IMR-90 (cell line): ENCODE results near the gene SVOPL.

Experiments used
- BHLHE40 ChIP-seq: fragments of 150-350 bp; IDR thresholded peaks from 2 replicates; pipeline ENCODE4 v1.6.1; 2016; ENCODE audit warnings: mild to moderate bottlenecking, low read depth, low read length
- CEBPB ChIP-seq: IDR thresholded peaks from 2 replicates; pipeline ENCODE4 v1.6.1; 2012; ENCODE audit warnings: low read depth, low read length, improper control_type of control experiment
- CHD1 ChIP-seq: IDR thresholded peaks from 2 replicates; pipeline ENCODE4 v1.6.1; 2012; ENCODE audit warnings: low read depth, low read length, improper control_type of control experiment
- MAFK ChIP-seq: IDR thresholded peaks from 2 replicates; pipeline ENCODE4 v1.6.1; 2012; ENCODE audit warnings: low read depth, low read length, improper control_type of control experiment
- MXI1 ChIP-seq: IDR thresholded peaks from 2 replicates; pipeline ENCODE4 v1.6.1; 2012; ENCODE audit warnings: low read depth, mild to moderate bottlenecking, low read length, moderate library complexity, borderline replicate concordance
- POLR2A ChIP-seq: IDR thresholded peaks from 2 replicates; pipeline ENCODE4 v1.6.1; 2012; ENCODE audit warnings: mild to moderate bottlenecking, low read depth, low read length
- RAD21 ChIP-seq: IDR thresholded peaks from 2 replicates; pipeline ENCODE4 v1.6.1; 2012; ENCODE audit warnings: low read length, improper control_type of control experiment
- TF ChIP-seq, protein P1 (sequence below): conservative IDR thresholded peaks from 2 replicates; pipeline ENCODE4 v1.5.1; 2012; ENCODE audit warnings: mild to moderate bottlenecking, low read depth, low read length, improper control_type of control experiment

DNA sequence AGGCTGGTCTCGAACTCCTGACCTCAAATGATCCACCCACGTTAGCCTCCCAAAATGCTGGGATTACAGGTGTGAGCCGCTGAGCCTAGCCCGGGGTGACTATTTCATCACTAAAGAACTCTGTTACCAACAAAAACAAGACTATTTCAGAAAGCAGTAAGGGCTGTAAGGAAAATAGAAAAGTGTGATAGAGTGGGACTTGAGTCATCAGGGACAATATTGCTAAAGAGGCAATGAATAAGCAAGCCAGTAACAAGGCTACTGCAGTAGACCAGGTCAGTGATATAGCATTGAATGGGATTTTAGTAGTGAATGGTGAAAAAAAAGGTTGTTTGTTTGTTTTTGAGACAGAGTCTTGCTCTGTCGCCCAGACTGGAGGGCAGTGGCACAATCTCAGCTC lies 51.7 kb downstream of the SVOPL start:
- TF ChIP-seq RAD21 = no peak
- TF ChIP-seq MAFK = no peak
- TF ChIP-seq, protein P1, sequence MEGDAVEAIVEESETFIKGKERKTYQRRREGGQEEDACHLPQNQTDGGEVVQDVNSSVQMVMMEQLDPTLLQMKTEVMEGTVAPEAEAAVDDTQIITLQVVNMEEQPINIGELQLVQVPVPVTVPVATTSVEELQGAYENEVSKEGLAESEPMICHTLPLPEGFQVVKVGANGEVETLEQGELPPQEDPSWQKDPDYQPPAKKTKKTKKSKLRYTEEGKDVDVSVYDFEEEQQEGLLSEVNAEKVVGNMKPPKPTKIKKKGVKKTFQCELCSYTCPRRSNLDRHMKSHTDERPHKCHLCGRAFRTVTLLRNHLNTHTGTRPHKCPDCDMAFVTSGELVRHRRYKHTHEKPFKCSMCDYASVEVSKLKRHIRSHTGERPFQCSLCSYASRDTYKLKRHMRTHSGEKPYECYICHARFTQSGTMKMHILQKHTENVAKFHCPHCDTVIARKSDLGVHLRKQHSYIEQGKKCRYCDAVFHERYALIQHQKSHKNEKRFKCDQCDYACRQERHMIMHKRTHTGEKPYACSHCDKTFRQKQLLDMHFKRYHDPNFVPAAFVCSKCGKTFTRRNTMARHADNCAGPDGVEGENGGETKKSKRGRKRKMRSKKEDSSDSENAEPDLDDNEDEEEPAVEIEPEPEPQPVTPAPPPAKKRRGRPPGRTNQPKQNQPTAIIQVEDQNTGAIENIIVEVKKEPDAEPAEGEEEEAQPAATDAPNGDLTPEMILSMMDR = no peak
- no peak for TF ChIP-seq POLR2A
- no peak for TF ChIP-seq MXI1
- TF ChIP-seq BHLHE40 = no peak
- TF ChIP-seq CEBPB = no peak
- no peak for TF ChIP-seq CHD1
